H9 (cell line): Measurements from ENCODE around the gene PSMA6. TPM values are rescaled to one million over a fixed set of nuclear protein-coding genes. Genes with fewer than 3 reads are reported as not detected.

Experiments
- DNase-seq: peaks from one replicate; pipeline ENCODE4 v3.0.0-alpha.2; 2017
- H2AFZ ChIP-seq: one replicate; pipeline ENCODE4 v1.6.1; 2013; ENCODE audit warnings: mild to moderate bottlenecking, low read length, control low read depth, moderate library complexity
- H2AK5ac ChIP-seq: 2 replicates; pipeline ENCODE4 v1.6.1; 2013; ENCODE audit warnings: low read length, control low read depth, mixed read lengths; ENCODE audit not compliant: insufficient read length
- H2BK120ac ChIP-seq: one replicate; pipeline ENCODE4 v1.6.1; 2013; ENCODE audit warnings: low read depth, mild to moderate bottlenecking, low read length, control low read depth, inconsistent platforms; ENCODE audit not compliant: poor library complexity, severe bottlenecking
- H2BK12ac ChIP-seq: 2 replicates; pipeline ENCODE4 v1.6.1; 2013; ENCODE audit warnings: low read length, control low read depth, mixed read lengths, low read depth; ENCODE audit not compliant: insufficient read length
- H2BK15ac ChIP-seq: 2 replicates; pipeline ENCODE4 v1.6.1; 2013; ENCODE audit warnings: low read depth, low read length, control low read depth
- H2BK20ac ChIP-seq: one replicate; pipeline ENCODE4 v1.6.1; 2013; ENCODE audit warnings: low read depth, mild to moderate bottlenecking, low read length, control low read depth, inconsistent platforms; ENCODE audit not compliant: poor library complexity, severe bottlenecking
- H2BK5ac ChIP-seq: 2 replicates; pipeline ENCODE4 v1.6.1; 2013; ENCODE audit warnings: low read length, control low read depth, mixed read lengths; ENCODE audit not compliant: insufficient read length
- H3K14ac ChIP-seq: 2 replicates; pipeline ENCODE4 v1.6.1; 2013; ENCODE audit warnings: low read length, control low read depth; ENCODE audit not compliant: insufficient read depth
- H3K18ac ChIP-seq: 2 replicates; pipeline ENCODE4 v1.6.1; 2013; ENCODE audit warnings: low read depth, mild to moderate bottlenecking, mixed read lengths, low read length, control low read depth; ENCODE audit not compliant: insufficient read length
- H3K23ac ChIP-seq: 2 replicates; pipeline ENCODE4 v1.6.1; 2013; ENCODE audit warnings: low read length, control low read depth, mixed read lengths, low read depth; ENCODE audit not compliant: insufficient read length
- H3K23me2 ChIP-seq: 2 replicates; pipeline ENCODE4 v1.6.1; 2013; ENCODE audit warnings: low read depth, mild to moderate bottlenecking, mixed read lengths, low read length, control low read depth; ENCODE audit not compliant: insufficient read length, poor library complexity, severe bottlenecking
- H3K27ac ChIP-seq: 2 replicates; pipeline ENCODE4 v1.5.1; 2013; ENCODE audit warnings: low read length, control low read depth, mixed read lengths, low read depth; ENCODE audit not compliant: insufficient read length
- H3K27me3 ChIP-seq: 2 replicates; pipeline ENCODE4 v1.6.1; 2013; ENCODE audit warnings: low read length, control low read depth, inconsistent platforms; ENCODE audit not compliant: insufficient read depth
- H3K4ac ChIP-seq: 2 replicates; pipeline ENCODE4 v1.6.1; 2013; ENCODE audit warnings: low read depth, mild to moderate bottlenecking, control low read depth, inconsistent platforms, low read length, moderate library complexity
- H3K4me1 ChIP-seq: 2 replicates; pipeline ENCODE4 v1.6.1; 2013; ENCODE audit warnings: low read length, control low read depth, inconsistent platforms; ENCODE audit not compliant: insufficient read depth
- H3K4me2 ChIP-seq: 2 replicates; pipeline ENCODE4 v1.6.1; 2013; ENCODE audit warnings: low read length, control low read depth, mixed read lengths; ENCODE audit not compliant: insufficient read length, insufficient read depth
- H3K56ac ChIP-seq: 2 replicates; pipeline ENCODE4 v1.6.1; 2013; ENCODE audit warnings: low read depth, mild to moderate bottlenecking, mixed read lengths, low read length, control low read depth; ENCODE audit not compliant: insufficient read length
- H3K79me1 ChIP-seq: 2 replicates; pipeline ENCODE4 v1.6.1; 2013; ENCODE audit warnings: low read depth, mild to moderate bottlenecking, moderate library complexity, low read length, control low read depth, inconsistent platforms; ENCODE audit not compliant: insufficient read depth, poor library complexity, severe bottlenecking
- H3K79me2 ChIP-seq: 2 replicates; pipeline ENCODE4 v1.6.1; 2013; ENCODE audit warnings: low read length, control low read depth, inconsistent platforms; ENCODE audit not compliant: insufficient read depth
- H3K9ac ChIP-seq: 2 replicates; pipeline ENCODE4 v1.6.1; 2013; ENCODE audit warnings: low read length, control low read depth, mixed read lengths; ENCODE audit not compliant: insufficient read length; ENCODE audit errors: extremely low read depth
- H3K9me3 ChIP-seq: one replicate; pipeline ENCODE4 v1.6.1; 2013; ENCODE audit warnings: low read depth, low read length, inconsistent platforms; ENCODE audit not compliant: control insufficient read depth
- H3T11ph ChIP-seq: one replicate; pipeline ENCODE4 v1.6.1; 2013; ENCODE audit warnings: mild to moderate bottlenecking, low read length, control low read depth, inconsistent platforms
- H4K20me1 ChIP-seq: one replicate; pipeline ENCODE4 v1.6.1; 2013; ENCODE audit not compliant: control insufficient read depth, insufficient read length, insufficient read depth
- H4K5ac ChIP-seq: 2 replicates; pipeline ENCODE4 v1.6.1; 2013; ENCODE audit warnings: low read depth, mild to moderate bottlenecking, mixed read lengths, low read length, control low read depth; ENCODE audit not compliant: insufficient read length
- H4K8ac ChIP-seq: replicated peaks from 2 replicates; pipeline ENCODE4 v1.6.1; 2013; ENCODE audit warnings: low read length, control low read depth, mixed read lengths, low read depth; ENCODE audit not compliant: insufficient read length
- H4K91ac ChIP-seq: 2 replicates; pipeline ENCODE4 v1.6.1; 2013; ENCODE audit warnings: low read depth, mild to moderate bottlenecking, moderate library complexity, mixed read lengths, low read length, control low read depth; ENCODE audit not compliant: insufficient read length
- H3K27ac Mint-ChIP-seq, 3 experiments: 2 replicates in 2 of 3; 3 replicates in 1 of 3; pipeline ENCODE4 v1.8.0; 2020 to 2021; ENCODE audit warnings: mixed read lengths in 3 of 3, mild to moderate bottlenecking in 1 of 3, moderate library complexity in 1 of 3
- H3K27me3 Mint-ChIP-seq: 2 replicates; pipeline ENCODE4 v1.8.0; 2021; ENCODE audit warnings: low read depth, mild to moderate bottlenecking, moderate library complexity, mixed read lengths
- H3K36me3 Mint-ChIP-seq, 3 experiments: 2 replicates in 2 of 3; 3 replicates in 1 of 3; pipeline ENCODE4 v1.8.0; 2020 to 2021; ENCODE audit warnings: low read depth in 3 of 3, mixed read lengths in 3 of 3; ENCODE audit not compliant: insufficient read depth in 1 of 3
- H3K4me1 Mint-ChIP-seq, 2 experiments: 2 replicates each; pipeline ENCODE4 v1.8.0; 2020; ENCODE audit warnings: mixed read lengths in 2 of 2
- H3K4me3 Mint-ChIP-seq, 2 experiments: 2 replicates in 1 of 2; 3 replicates in 1 of 2; pipeline ENCODE4 v1.8.0; 2020 to 2021; ENCODE audit warnings: mild to moderate bottlenecking in 2 of 2, mixed read lengths in 2 of 2, moderate library complexity in 1 of 2
- H3K9me3 Mint-ChIP-seq, 2 experiments: 2 replicates in 1 of 2; 3 replicates in 1 of 2; pipeline ENCODE4 v1.8.0; 2020; ENCODE audit warnings: mild to moderate bottlenecking in 2 of 2, mixed read lengths in 2 of 2, moderate library complexity in 1 of 2
- CTCF ChIP-seq: fragments of 200-600 bp; sonication (generic); conservative IDR thresholded peaks from 3 replicates; pipeline ENCODE4 v1.8.0; 2021; ENCODE audit warnings: antibody characterized with exemption, mild to moderate bottlenecking
- WGBS: extraction: QIAGEN DNeasy Blood & Tissue Kit; methylation state at CpG from one replicate; pipeline ENCODE4 v1.1.7; 2013; ENCODE audit warnings: missing lambda C conversion rate, low lambda C conversion rate, mixed read lengths; ENCODE audit not compliant: insufficient read length; ENCODE audit errors: extremely low coverage; 5-methylcytosine and 5-hydroxymethylcytosine counted together
- total RNA-seq: library from RNA; stranded (reverse); gene quantifications from 2 replicates; pipeline ENCODE4 v1.2.1, GENCODE V29; 2021

Gene PSMA6
- total RNA-seq, 1 experiment from 2014 or later, result 255 TPM

- peak overlapping the region in 1 of 2 experiments; percentile 0; a peak in 1 of 5 replicates for H3K4me3 Mint-ChIP-seq
- H3K27me3 Mint-ChIP-seq, result no peaks in the 10 kb centered on the region; the same call in 1 of the 2 replicates
- no peak overlapping the region for H2BK12ac ChIP-seq
- no peak for DNase-seq
- no peak overlapping the region for H3T11ph ChIP-seq
- H3K14ac ChIP-seq, result no peak overlapping the region
- no peak overlapping the region for H2BK120ac ChIP-seq
- no peak overlapping the region for H3K9ac ChIP-seq
- peaks cover 34 to 35% of the 10 kb centered on the region in 2 experiments for H3K4me1 Mint-ChIP-seq
- H4K5ac ChIP-seq, result no peak overlapping the region
- H2AFZ ChIP-seq, result no peak overlapping the region
- no peak overlapping the region for H2AK5ac ChIP-seq
- H3K36me3 Mint-ChIP-seq, result no peaks in the 10 kb centered on the region
- H3K18ac ChIP-seq, result no peak overlapping the region
- no peak for TF ChIP-seq CTCF
- no peak overlapping the region for H2BK5ac ChIP-seq
- H3K4me1 ChIP-seq, result peaks cover 4% of the 10 kb centered on the region; the same call in 1 of the 2 replicates
- no peaks in the 10 kb centered on the region for H3K23me2 ChIP-seq
- no peak overlapping the region for H2BK20ac ChIP-seq
- no peak overlapping the region for H3K4me2 ChIP-seq
- H2BK15ac ChIP-seq, result no peak overlapping the region
- H3K27ac ChIP-seq, result no peak overlapping the region
- no peaks in the 10 kb centered on the region for H4K20me1 ChIP-seq
- H3K56ac ChIP-seq, result no peak overlapping the region
- no peak overlapping the region for H3K4ac ChIP-seq
- no peaks in the 10 kb centered on the region for H3K79me2 ChIP-seq
- H3K27me3 ChIP-seq, result no peaks in the 10 kb centered on the region
- H4K8ac ChIP-seq, result no peak overlapping the region
- no peak overlapping the region for H4K91ac ChIP-seq
- no CpG with 5 or more reads among the region's 3 CpGs for WGBS
- H3K23ac ChIP-seq, result no peak overlapping the region
- no peaks in the 10 kb centered on the region; a peak in 1 of 5 replicates for H3K9me3 Mint-ChIP-seq
- no peaks in the 10 kb centered on the region for H3K79me1 ChIP-seq
- peak overlapping the region in 1 of 3 experiments; percentile 1; a peak in 2 of 7 replicates for H3K27ac Mint-ChIP-seq
- no peaks in the 10 kb centered on the region for H3K9me3 ChIP-seq
Measured at GRCh38 chr14:35351497-35351896, 59.3 kb downstream of the PSMA6 start.
